ENCODE data around the gene ST8SIA5.

The ST8SIA5 gene

DNA sequence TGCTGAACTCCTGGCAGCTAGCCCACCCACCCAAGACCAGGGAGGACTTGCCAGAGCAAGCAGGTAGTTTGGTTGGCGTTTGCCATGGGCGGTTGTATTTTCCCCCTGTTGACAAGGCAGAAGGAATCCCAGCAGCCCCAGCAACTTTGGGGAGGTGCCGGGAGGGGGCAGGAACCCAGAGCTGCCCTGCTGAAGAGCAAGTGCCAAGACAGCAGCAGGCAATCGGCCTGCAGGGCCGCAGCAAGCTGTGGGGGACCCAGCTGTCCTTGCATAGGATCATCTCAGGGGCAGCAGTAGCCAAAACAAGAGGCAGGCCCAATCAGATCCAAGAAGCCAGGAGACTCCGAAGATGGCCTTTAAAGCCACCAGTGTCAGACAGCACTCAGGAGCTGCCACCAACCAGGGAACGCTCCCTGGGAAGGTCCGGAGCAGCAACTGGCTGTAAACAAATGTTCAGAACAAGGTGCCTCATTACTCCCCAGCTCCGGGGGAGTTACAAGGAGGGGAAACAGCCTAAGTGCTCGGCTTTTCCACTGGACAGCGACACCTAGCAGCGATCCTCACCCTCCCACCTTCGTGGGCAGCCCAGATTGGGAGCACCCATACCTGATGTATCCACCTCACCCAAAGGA is 2.1 kb downstream of the ST8SIA5 start:
- peaks cover 7 to 82% (median 44%) of the 10 kb centered on the region in 3 experiments for H3K27me3 ChIP-seq (ENCODE audit: control insufficient read depth in 3 of 3, insufficient read depth in 3 of 3, low read depth in 1 of 3, low read length in 3 of 3)
- H3K27ac ChIP-seq (replicated peaks; ENCODE audit: low read length): no peak overlapping the region
- no CpG with 5 or more reads among the region's 13 CpGs for WGBS, 2 donors (ENCODE audit: extremely low coverage in 2 of 2, insufficient read length in 2 of 2, insufficient replicate concordance in 1 of 2)

DNA sequence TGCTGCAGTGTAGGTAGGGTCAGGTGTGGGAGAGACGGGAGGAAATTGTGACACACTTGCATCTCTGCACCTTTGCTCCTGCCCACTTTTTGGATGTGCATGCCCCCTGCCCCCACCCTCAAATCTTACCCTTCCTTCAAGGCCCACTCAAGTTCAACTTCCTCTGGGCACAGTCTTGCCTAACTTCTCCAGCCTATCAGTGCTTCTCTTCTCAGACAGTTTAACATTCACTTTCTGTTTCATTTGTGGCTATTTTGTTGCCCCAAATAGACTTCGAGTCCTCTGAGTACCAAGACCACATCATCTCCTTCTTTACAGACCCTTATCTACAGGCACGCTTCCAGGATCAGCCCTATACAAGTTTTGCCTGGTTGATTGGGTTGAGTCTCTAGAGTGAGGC is 2.7 kb downstream of the ST8SIA5 start:
- H3K4ac ChIP-seq (ENCODE audit: low read length): no peak overlapping the region
- H2BK5ac ChIP-seq (ENCODE audit: low read length): no peak overlapping the region
- H3K4me2 ChIP-seq (ENCODE audit: insufficient read depth, low read length, poor library complexity, severe bottlenecking): no peak overlapping the region
- WGBS, 2 donors (ENCODE audit: extremely low coverage in 2 of 2, insufficient read length in 2 of 2, insufficient replicate concordance in 1 of 2): no CpG with 5 or more reads among the region's 3 CpGs
- H2BK120ac ChIP-seq (ENCODE audit: low read depth, low read length): no peak overlapping the region
- H3K9me3 ChIP-seq (replicated peaks in 1 of 2; ENCODE audit: control insufficient read depth in 2 of 2, insufficient read depth in 1 of 2, low read depth in 1 of 2, low read length in 2 of 2): no peaks in the 10 kb centered on the region
- H2BK15ac ChIP-seq (ENCODE audit: low read length): no peak overlapping the region
- no peak overlapping the region for H3K27ac ChIP-seq (replicated peaks; ENCODE audit: low read length)
- H4K8ac ChIP-seq (ENCODE audit: low read depth, low read length): no peak overlapping the region
- no peak overlapping the region for H2AFZ ChIP-seq (ENCODE audit: low read length)
- no peaks in the 10 kb centered on the region for H3K36me3 ChIP-seq (replicated peaks in 1 of 2; ENCODE audit: control insufficient read depth in 2 of 2, insufficient read depth in 2 of 2, low read length in 2 of 2)
- H2BK12ac ChIP-seq (ENCODE audit: low read length): no peak overlapping the region
- H3K18ac ChIP-seq (ENCODE audit: low read length): no peak overlapping the region
- no peak overlapping the region for H3K9ac ChIP-seq (ENCODE audit: low read depth, low read length, poor library complexity)
- H3K27me3 ChIP-seq (ENCODE audit: control insufficient read depth in 3 of 3, insufficient read depth in 3 of 3, low read depth in 1 of 3, low read length in 3 of 3): peaks cover 7 to 77% (median 41%) of the 10 kb centered on the region in 3 experiments
- peaks cover 6 to 7% of the 10 kb centered on the region in 2 donors for H3K4me1 ChIP-seq (ENCODE audit: control insufficient read depth in 2 of 2, insufficient read depth in 1 of 2, low read depth in 1 of 2, low read length in 2 of 2)
- H3K14ac ChIP-seq (ENCODE audit: low read length): no peak overlapping the region
- H2AK5ac ChIP-seq (ENCODE audit: low read depth, low read length): no peak overlapping the region
- H3K23ac ChIP-seq (ENCODE audit: low read depth, low read length, poor library complexity): no peak overlapping the region
- no peak for DNase-seq (ENCODE audit: low spot score)
- no peak overlapping the region for H3K4me3 ChIP-seq (ENCODE audit: low read length in 2 of 2)
- H4K91ac ChIP-seq (ENCODE audit: low read depth, low read length, poor library complexity): no peak overlapping the region
- H3K79me1 ChIP-seq (ENCODE audit: low read depth, low read length): no peaks in the 10 kb centered on the region

More for the DNA sequence above, 2.1 kb downstream of the ST8SIA5 start:
- Histone ChIP-seq H3K14ac (ENCODE audit: low read length) (no peak overlapping the region), H3K23ac (ENCODE audit: low read depth, low read length, poor library complexity) (peak overlapping the region; percentile 13), H3K9ac (ENCODE audit: low read depth, low read length, poor library complexity) (no peak overlapping the region), H3K36me3 (replicated peaks in 1 of 2; ENCODE audit: control insufficient read depth in 2 of 2, insufficient read depth in 2 of 2, low read length in 2 of 2) (no peaks in the 10 kb centered on the region), H3K18ac (ENCODE audit: low read length) (no peak overlapping the region), H2BK12ac (ENCODE audit: low read length) (no peak overlapping the region), H2BK120ac (ENCODE audit: low read depth, low read length) (no peak overlapping the region), H2AFZ (ENCODE audit: low read length) (no peak overlapping the region), H4K91ac (ENCODE audit: low read depth, low read length, poor library complexity) (no peak overlapping the region), H3K79me1 (ENCODE audit: low read depth, low read length) (no peaks in the 10 kb centered on the region), H3K4me3 (ENCODE audit: low read length in 2 of 2) (no peak overlapping the region), H4K8ac (ENCODE audit: low read depth, low read length) (no peak overlapping the region), H3K4me1 (ENCODE audit: control insufficient read depth in 2 of 2, insufficient read depth in 1 of 2, low read depth in 1 of 2, low read length in 2 of 2) (peaks cover 6 to 7% of the 10 kb centered on the region in 2 donors), H2BK5ac (ENCODE audit: low read length) (no peak overlapping the region), H2BK15ac (ENCODE audit: low read length) (no peak overlapping the region), H3K4ac (ENCODE audit: low read length) (no peak overlapping the region), H3K9me3 (replicated peaks in 1 of 2; ENCODE audit: control insufficient read depth in 2 of 2, insufficient read depth in 1 of 2, low read depth in 1 of 2, low read length in 2 of 2) (no peaks in the 10 kb centered on the region), H3K4me2 (ENCODE audit: insufficient read depth, low read length, poor library complexity, severe bottlenecking) (no peak overlapping the region), H2AK5ac (ENCODE audit: low read depth, low read length) (no peak overlapping the region)
- no peak for DNase-seq (ENCODE audit: low spot score)

- H2BK12ac ChIP-seq (ENCODE audit: low read length): no peak overlapping the region
- H3K4me2 ChIP-seq (ENCODE audit: insufficient read depth, low read length, poor library complexity, severe bottlenecking): no peak overlapping the region
- H4K91ac ChIP-seq (ENCODE audit: low read depth, low read length, poor library complexity): no peak overlapping the region
- peak overlapping the region; percentile 38 for H3K9ac ChIP-seq (ENCODE audit: low read depth, low read length, poor library complexity)
- no peak overlapping the region for H3K18ac ChIP-seq (ENCODE audit: low read length)
- H3K4me3 ChIP-seq (ENCODE audit: low read length in 2 of 2): no peak overlapping the region
- no CpG with 5 or more reads among the region's 8 CpGs for WGBS, 2 donors (ENCODE audit: extremely low coverage in 2 of 2, insufficient read length in 2 of 2, insufficient replicate concordance in 1 of 2)
- no peak overlapping the region for H3K23ac ChIP-seq (ENCODE audit: low read depth, low read length, poor library complexity)
- H3K36me3 ChIP-seq (replicated peaks in 1 of 2; ENCODE audit: control insufficient read depth in 2 of 2, insufficient read depth in 2 of 2, low read length in 2 of 2): no peaks in the 10 kb centered on the region
- H3K9me3 ChIP-seq (replicated peaks in 1 of 2; ENCODE audit: control insufficient read depth in 2 of 2, insufficient read depth in 1 of 2, low read depth in 1 of 2, low read length in 2 of 2): no peaks in the 10 kb centered on the region
- peaks cover 4 to 56% (median 23%) of the 10 kb centered on the region in 3 experiments for H3K27me3 ChIP-seq (ENCODE audit: control insufficient read depth in 3 of 3, insufficient read depth in 3 of 3, low read depth in 1 of 3, low read length in 3 of 3)
- no peak overlapping the region for H2BK5ac ChIP-seq (ENCODE audit: low read length)
- H2AFZ ChIP-seq (ENCODE audit: low read length): no peak overlapping the region
- H4K8ac ChIP-seq (ENCODE audit: low read depth, low read length): no peak overlapping the region
- no peak overlapping the region for H2AK5ac ChIP-seq (ENCODE audit: low read depth, low read length)
- H3K27ac ChIP-seq (replicated peaks; ENCODE audit: low read length): no peak overlapping the region
- no peak overlapping the region for H2BK120ac ChIP-seq (ENCODE audit: low read depth, low read length)
- no peak for DNase-seq (ENCODE audit: low spot score)
- H3K14ac ChIP-seq (ENCODE audit: low read length): no peak overlapping the region
- no peaks in the 10 kb centered on the region for H3K79me1 ChIP-seq (ENCODE audit: low read depth, low read length)
- no peak overlapping the region for H3K4ac ChIP-seq (ENCODE audit: low read length)
- no peak overlapping the region for H2BK15ac ChIP-seq (ENCODE audit: low read length)
- peaks cover 0 to 2% of the 10 kb centered on the region in 2 donors for H3K4me1 ChIP-seq (ENCODE audit: control insufficient read depth in 2 of 2, insufficient read depth in 1 of 2, low read depth in 1 of 2, low read length in 2 of 2)
Observed at GRCh38 chr18:46751882-46752281, 5.0 kb downstream of the ST8SIA5 start.

GRCh38 chr18:46750626-46751025 is 6.2 kb downstream of the ST8SIA5 start:
- Histone ChIP-seq H3K4me3 (ENCODE audit: low read length in 2 of 2) (no peak overlapping the region), H3K4me1 (ENCODE audit: control insufficient read depth in 2 of 2, insufficient read depth in 1 of 2, low read depth in 1 of 2, low read length in 2 of 2) (no peaks in the 10 kb centered on the region), H3K9me3 (replicated peaks in 1 of 2; ENCODE audit: control insufficient read depth in 2 of 2, insufficient read depth in 1 of 2, low read depth in 1 of 2, low read length in 2 of 2) (no peaks in the 10 kb centered on the region), H3K4me2 (ENCODE audit: insufficient read depth, low read length, poor library complexity, severe bottlenecking) (no peak overlapping the region), H3K27ac (replicated peaks; ENCODE audit: low read length) (no peak overlapping the region), H2AK5ac (ENCODE audit: low read depth, low read length) (no peak overlapping the region), H2BK15ac (ENCODE audit: low read length) (no peak overlapping the region), H3K9ac (ENCODE audit: low read depth, low read length, poor library complexity) (no peak overlapping the region), H3K18ac (ENCODE audit: low read length) (no peak overlapping the region), H4K8ac (ENCODE audit: low read depth, low read length) (no peak overlapping the region), H3K14ac (ENCODE audit: low read length) (no peak overlapping the region), H3K79me1 (ENCODE audit: low read depth, low read length) (no peaks in the 10 kb centered on the region), H3K36me3 (replicated peaks in 1 of 2; ENCODE audit: control insufficient read depth in 2 of 2, insufficient read depth in 2 of 2, low read length in 2 of 2) (no peaks in the 10 kb centered on the region), H4K91ac (ENCODE audit: low read depth, low read length, poor library complexity) (no peak overlapping the region), H3K4ac (ENCODE audit: low read length) (no peak overlapping the region), H2AFZ (ENCODE audit: low read length) (no peak overlapping the region), H2BK12ac (ENCODE audit: low read length) (no peak overlapping the region), H3K23ac (ENCODE audit: low read depth, low read length, poor library complexity) (no peak overlapping the region), H2BK5ac (ENCODE audit: low read length) (no peak overlapping the region), H3K27me3 (ENCODE audit: control insufficient read depth in 3 of 3, insufficient read depth in 3 of 3, low read depth in 1 of 3, low read length in 3 of 3) (peaks cover 0 to 43% (median 10%) of the 10 kb centered on the region in 3 experiments), H2BK120ac (ENCODE audit: low read depth, low read length) (no peak overlapping the region)
- WGBS, 2 donors (ENCODE audit: extremely low coverage in 2 of 2, insufficient read length in 2 of 2, insufficient replicate concordance in 1 of 2): no CpG with 5 or more reads among the region's 6 CpGs
- no peak for DNase-seq (ENCODE audit: low spot score)
